Mesendoderm (in vitro differentiated cells): Measurements from ENCODE around the gene SLC20A1.
"Not testable (repeated sequence)": the region's sequence is repeated elsewhere in the genome, so short reads cannot be mapped to it uniquely, and the experiment has no call there.

Experiments used
- DNase-seq: peaks from one replicate; pipeline ENCODE4 v3.0.0; 2013
- H2AK5ac ChIP-seq: 2 replicates; pipeline ENCODE4 v1.6.1; 2013; ENCODE audit warnings: low read length, inconsistent platforms
- H2BK120ac ChIP-seq: 2 replicates; pipeline ENCODE4 v1.6.1; 2013; ENCODE audit warnings: low read depth, mild to moderate bottlenecking, low read length, moderate library complexity, mixed read lengths
- H2BK15ac ChIP-seq: replicated peaks from 2 replicates; pipeline ENCODE4 v1.6.1; 2013; ENCODE audit warnings: low read depth, mild to moderate bottlenecking, moderate library complexity
- H2BK5ac ChIP-seq: 2 replicates; pipeline ENCODE4 v1.6.1; 2013; ENCODE audit warnings: low read length, inconsistent platforms
- H3K18ac ChIP-seq: 2 replicates; pipeline ENCODE4 v1.6.1; 2013; ENCODE audit warnings: mild to moderate bottlenecking, low read length, mixed read lengths
- H3K23ac ChIP-seq: one replicate; pipeline ENCODE4 v1.6.1; 2013; ENCODE audit warnings: low read length
- H3K27ac ChIP-seq: 2 replicates; pipeline ENCODE4 v1.5.1; 2013; ENCODE audit warnings: low read depth, mild to moderate bottlenecking, inconsistent platforms, low read length, moderate library complexity
- H3K27me3 ChIP-seq: 2 replicates; pipeline ENCODE4 v1.6.1; 2013; ENCODE audit warnings: low read length, control low read depth, mild to moderate bottlenecking, inconsistent platforms; ENCODE audit not compliant: insufficient read depth, poor library complexity
- H3K36me3 ChIP-seq: 2 replicates; pipeline ENCODE4 v1.6.1; 2013; ENCODE audit warnings: low read length, inconsistent platforms; ENCODE audit not compliant: control insufficient read depth, insufficient read depth
- H3K4ac ChIP-seq: one replicate; pipeline ENCODE4 v1.6.1; 2013; ENCODE audit warnings: low read depth, mild to moderate bottlenecking, low read length, moderate library complexity
- H3K4me1 ChIP-seq: 2 replicates; pipeline ENCODE4 v1.6.1; 2013; ENCODE audit warnings: low read depth, low read length, inconsistent platforms; ENCODE audit not compliant: control insufficient read depth
- H3K4me2 ChIP-seq: 2 replicates; pipeline ENCODE4 v1.6.1; 2013; ENCODE audit warnings: low read length
- H3K4me3 ChIP-seq: 2 replicates; pipeline ENCODE4 v1.5.1; 2013; ENCODE audit warnings: mild to moderate bottlenecking, low read length
- H3K56ac ChIP-seq: one replicate; pipeline ENCODE4 v1.6.1; 2013; ENCODE audit warnings: low read length
- H3K79me1 ChIP-seq: 2 replicates; pipeline ENCODE4 v1.6.1; 2013; ENCODE audit warnings: low read length, inconsistent platforms
- H3K79me2 ChIP-seq: 2 replicates; pipeline ENCODE4 v1.6.1; 2013; ENCODE audit warnings: mild to moderate bottlenecking, low read length; ENCODE audit not compliant: control insufficient read depth, insufficient read depth
- H3K9ac ChIP-seq: 2 replicates; pipeline ENCODE4 v1.6.1; 2013; ENCODE audit warnings: low read length, inconsistent platforms
- H4K5ac ChIP-seq: one replicate; pipeline ENCODE4 v1.6.1; 2013; ENCODE audit warnings: low read length
- H4K8ac ChIP-seq: one replicate; pipeline ENCODE4 v1.6.1; 2013; ENCODE audit warnings: low read depth, mild to moderate bottlenecking, control low read depth, low read length, moderate library complexity
- WGBS: extraction: QIAGEN DNeasy Blood & Tissue Kit; methylation state at CpG from one replicate; pipeline ENCODE4 v1.1.7; 2013; ENCODE audit warnings: low lambda C conversion rate, missing lambda C conversion rate; ENCODE audit not compliant: insufficient coverage; ENCODE audit errors: extremely low coverage; 5-methylcytosine and 5-hydroxymethylcytosine counted together

Gene SLC20A1

GRCh38 chr2:112603731-112604130 is 42.0 kb upstream of the SLC20A1 start:
- DNase-seq = no peak
- Histone ChIP-seq H3K9ac (no peak overlapping the region), H3K56ac (no peak overlapping the region), H3K27me3 (no peaks in the 10 kb centered on the region), H2BK120ac (no peak overlapping the region), H4K5ac (no peak overlapping the region), H3K79me2 (no peaks in the 10 kb centered on the region), H3K4ac (no peak overlapping the region), H3K79me1 (no peaks in the 10 kb centered on the region), H3K36me3 (no peaks in the 10 kb centered on the region), H3K18ac (no peak overlapping the region), H3K27ac (no peak overlapping the region), H3K4me1 (no peaks in the 10 kb centered on the region), H3K4me3 (no peak overlapping the region), H2BK5ac (no peak overlapping the region), H3K4me2 (no peak overlapping the region), H2BK15ac (no peak overlapping the region), H2AK5ac (no peak overlapping the region), H4K8ac (no peak overlapping the region), H3K23ac (no peak overlapping the region)
- WGBS = no CpG with 5 or more reads among the region's 2 CpGs

- H3K36me3 ChIP-seq = no peaks in the 10 kb centered on the region
- no peaks in the 10 kb centered on the region for H3K79me2 ChIP-seq
- H4K8ac ChIP-seq = no peak overlapping the region
- no peak overlapping the region for H3K18ac ChIP-seq
- H3K4me1 ChIP-seq = no peaks in the 10 kb centered on the region
- no peak overlapping the region for H2BK15ac ChIP-seq
- no peak for DNase-seq
- H3K4me3 ChIP-seq = no peak overlapping the region
- H3K4ac ChIP-seq = no peak overlapping the region
- no peak overlapping the region for H3K4me2 ChIP-seq
- H3K79me1 ChIP-seq = no peaks in the 10 kb centered on the region
- no peak overlapping the region for H2AK5ac ChIP-seq
- H2BK120ac ChIP-seq = no peak overlapping the region
- no peak overlapping the region for H2BK5ac ChIP-seq
- no peak overlapping the region for H3K23ac ChIP-seq
- H3K9ac ChIP-seq = no peak overlapping the region
- no peak overlapping the region for H3K56ac ChIP-seq
- no peaks in the 10 kb centered on the region for H3K27me3 ChIP-seq
- WGBS = no CpG with 5 or more reads among the region's 4 CpGs
- no peak overlapping the region for H4K5ac ChIP-seq
- no peak overlapping the region for H3K27ac ChIP-seq
Observed at GRCh38 chr2:112604952-112605351, 40.8 kb upstream of the SLC20A1 start.

- Histone ChIP-seq H3K4me3 (no peak overlapping the region), H3K27ac (no peak overlapping the region), H3K4ac (no peak overlapping the region), H3K18ac (no peak overlapping the region), H2AK5ac (no peak overlapping the region), H3K4me1 (no peaks in the 10 kb centered on the region), H3K4me2 (no peak overlapping the region), H3K36me3 (no peaks in the 10 kb centered on the region), H3K9ac (no peak overlapping the region), H2BK5ac (no peak overlapping the region), H4K8ac (no peak overlapping the region), H3K79me2 (no peaks in the 10 kb centered on the region), H3K79me1 (no peaks in the 10 kb centered on the region), H2BK120ac (no peak overlapping the region), H3K56ac (no peak overlapping the region), H2BK15ac (no peak overlapping the region), H4K5ac (no peak overlapping the region), H3K27me3 (no peaks in the 10 kb centered on the region), H3K23ac (no peak overlapping the region)
- DNase-seq = no peak
- no CpG with 5 or more reads among the region's 5 CpGs for WGBS
Observed at GRCh38 chr2:112605926-112606325, 39.8 kb upstream of the SLC20A1 start.

GRCh38 chr2:112606547-112606946 is 39.2 kb upstream of the SLC20A1 start:
- Histone ChIP-seq H4K5ac (no peak overlapping the region), H2BK5ac (no peak overlapping the region), H3K79me2 (no peaks in the 10 kb centered on the region), H3K4me2 (no peak overlapping the region), H3K9ac (no peak overlapping the region), H3K4ac (no peak overlapping the region), H3K4me1 (no peaks in the 10 kb centered on the region), H2AK5ac (no peak overlapping the region), H2BK120ac (no peak overlapping the region), H3K36me3 (no peaks in the 10 kb centered on the region), H3K79me1 (no peaks in the 10 kb centered on the region), H3K18ac (no peak overlapping the region), H3K56ac (no peak overlapping the region), H3K27me3 (no peaks in the 10 kb centered on the region), H3K23ac (no peak overlapping the region), H4K8ac (no peak overlapping the region), H3K27ac (no peak overlapping the region), H2BK15ac (no peak overlapping the region), H3K4me3 (no peak overlapping the region)
- WGBS = no CpG with 5 or more reads among the region's 4 CpGs
- DNase-seq = no peak

- no peak overlapping the region for H3K4ac ChIP-seq
- H3K18ac ChIP-seq = no peak overlapping the region
- no peak overlapping the region for H3K4me3 ChIP-seq
- no peaks in the 10 kb centered on the region for H3K79me2 ChIP-seq
- no peak overlapping the region for H3K4me2 ChIP-seq
- no peak overlapping the region for H3K56ac ChIP-seq
- H3K36me3 ChIP-seq = no peaks in the 10 kb centered on the region
- H3K79me1 ChIP-seq = no peaks in the 10 kb centered on the region
- no peak overlapping the region for H3K23ac ChIP-seq
- H2AK5ac ChIP-seq = no peak overlapping the region
- no peak overlapping the region for H2BK120ac ChIP-seq
- no peak overlapping the region for H4K8ac ChIP-seq
- no CpG with 5 or more reads among the region's 8 CpGs for WGBS
- no peak overlapping the region for H3K9ac ChIP-seq
- H3K27me3 ChIP-seq = no peaks in the 10 kb centered on the region
- no peak overlapping the region for H2BK15ac ChIP-seq
- H3K27ac ChIP-seq = no peak overlapping the region
- H3K4me1 ChIP-seq = no peaks in the 10 kb centered on the region
- no peak overlapping the region for H2BK5ac ChIP-seq
- DNase-seq = no peak
- no peak overlapping the region for H4K5ac ChIP-seq
Observed at GRCh38 chr2:112607680-112608438, 37.9 kb upstream of the SLC20A1 start.

GRCh38 chr2:112609320-112609719 is 36.4 kb upstream of the SLC20A1 start:
- H3K4me2 ChIP-seq, H4K5ac ChIP-seq, H2AK5ac ChIP-seq, H3K79me2 ChIP-seq, H2BK120ac ChIP-seq, H3K36me3 ChIP-seq, H4K8ac ChIP-seq, H2BK15ac ChIP-seq, DNase-seq, H3K23ac ChIP-seq, H3K79me1 ChIP-seq, H3K18ac ChIP-seq, H3K4ac ChIP-seq, H2BK5ac ChIP-seq, H3K56ac ChIP-seq, H3K4me1 ChIP-seq, H3K4me3 ChIP-seq, H3K27ac ChIP-seq, H3K9ac ChIP-seq, H3K27me3 ChIP-seq: not testable (repeated sequence)
- no CpG with 5 or more reads among the region's 4 CpGs for WGBS
